PC-3 (cell line): ENCODE measurements around the gene ITLN1. TPM values are rescaled to one million over a fixed set of nuclear protein-coding genes. Genes with fewer than 3 reads are reported as not detected.

Source experiments
- ATAC-seq: fragments of 200-7000 bp; cut with Tn5 transposase; 2 replicates; pipeline ENCODE4 v1.9.1; 2020; ENCODE audit warnings: mild to moderate bottlenecking, moderate library complexity
- BruUV-seq: library from RNA; stranded (reverse); fragments of 400-500 nt; replicated peaks from 2 replicates; lab custom pipeline; 2021; lab: Mats Ljungman, UMichigan
- CTCF ChIA-PET: fragments of 300-600 bp; sonication (Branson Sonifier 250); formaldehyde crosslinking; loops from one replicate; lab custom pipeline; 2022; ENCODE audit warnings: antibody characterized with exemption; lab: Charles Lee
- POLR2A ChIA-PET: fragments of 300-600 bp; sonication (Branson Sonifier 250); formaldehyde crosslinking; loops from one replicate; lab custom pipeline; 2022; ENCODE audit warnings: antibody characterized with exemption; ENCODE audit not compliant: unreplicated experiment; lab: Charles Lee
- DNase-seq: peaks from one replicate; pipeline ENCODE4 v3.0.0-alpha.2; 2015
- H2AFZ ChIP-seq: fragments of 300-600 bp; sonication (generic); 2 replicates; pipeline ENCODE4 v1.6.0; 2016; ENCODE audit warnings: antibody characterized with exemption, low read length
- H3F3A ChIP-seq: fragments of 300-600 bp; sonication (generic); one replicate; pipeline ENCODE4 v1.6.0; 2017; ENCODE audit warnings: antibody characterized with exemption, low read length, control low read depth, mild to moderate bottlenecking; ENCODE audit not compliant: unreplicated experiment
- H3K27ac ChIP-seq: fragments of 300-600 bp; sonication (generic); 2 replicates; pipeline ENCODE4 v1.5.1; 2016; ENCODE audit warnings: mild to moderate bottlenecking, low read length
- H3K27me3 ChIP-seq: fragments of 300-600 bp; sonication (generic); 2 replicates; pipeline ENCODE4 v1.6.1; 2016; ENCODE audit warnings: low read length, mixed read lengths
- H3K36me3 ChIP-seq: fragments of 300-600 bp; sonication (generic); 2 replicates; pipeline ENCODE4 v1.6.1; 2016; ENCODE audit warnings: low read depth, mixed run types, low read length, mixed read lengths
- H3K4me1 ChIP-seq: fragments of 300-600 bp; sonication (generic); 2 replicates; pipeline ENCODE4 v1.5.1; 2016; ENCODE audit warnings: low read length; ENCODE audit not compliant: insufficient read depth
- H3K4me2 ChIP-seq: fragments of 300-600 bp; sonication (generic); 2 replicates; pipeline ENCODE4 v1.6.0; 2016; ENCODE audit warnings: low read length
- H3K4me3 ChIP-seq: fragments of 300-600 bp; sonication (generic); 2 replicates; pipeline ENCODE4 v1.5.1; 2016; ENCODE audit warnings: mild to moderate bottlenecking, low read length, mixed read lengths
- H3K79me2 ChIP-seq: fragments of 300-600 bp; sonication (generic); 2 replicates; pipeline ENCODE4 v1.6.1; 2017; ENCODE audit warnings: low read length, mixed read lengths
- H3K9ac ChIP-seq: fragments of 300-600 bp; sonication (generic); 2 replicates; pipeline ENCODE4 v1.6.0; 2016; ENCODE audit warnings: mild to moderate bottlenecking, low read length
- H3K9me2 ChIP-seq: fragments of 300-600 bp; sonication (generic); replicated peaks from 2 replicates; pipeline ENCODE4 v1.6.1; 2016; ENCODE audit warnings: mixed run types, low read length, mixed read lengths
- H3K9me3 ChIP-seq: fragments of 300-600 bp; sonication (generic); 2 replicates; pipeline ENCODE4 v1.6.1; 2016; ENCODE audit warnings: low read length, mixed read lengths
- H4K20me1 ChIP-seq: fragments of 300-600 bp; sonication (generic); 2 replicates; pipeline ENCODE4 v1.6.1; 2016; ENCODE audit warnings: low read length, mixed read lengths
- CTCF ChIP-seq: fragments of 300-600 bp; sonication (generic); conservative IDR thresholded peaks from 2 replicates; pipeline ENCODE4 v1.5.1; 2017; ENCODE audit warnings: antibody characterized with exemption, low read depth, mild to moderate bottlenecking, low read length
- EZH2 ChIP-seq: fragments of 300-600 bp; sonication (generic); IDR thresholded peaks from one replicate; pipeline ENCODE4 v1.6.1; 2017; ENCODE audit warnings: antibody characterized with exemption, mild to moderate bottlenecking, low read length; ENCODE audit not compliant: unreplicated experiment
- EZH2phosphoT487 ChIP-seq: fragments of 300-600 bp; sonication (generic); IDR thresholded peaks from 2 replicates; pipeline ENCODE4 v1.6.1; 2018; ENCODE audit warnings: mild to moderate bottlenecking, antibody characterized with exemption, low read length, borderline replicate concordance
- intact Hi-C: fragments of 100-400 bp; cut with micrococcal nuclease; formaldehyde crosslinking; loops from 2 replicates; pipeline ENCODE4 v1.9.0; 2023
- total RNA-seq: library from RNA; depleted of rRNA; stranded (reverse); fragments of >200 nt; gene quantifications from 2 replicates; pipeline ENCODE4 v1.2.3, GENCODE V29; 2014

The ITLN1 gene
- total RNA-seq, 1 experiment from 2014 or later, result not detected

DNA sequence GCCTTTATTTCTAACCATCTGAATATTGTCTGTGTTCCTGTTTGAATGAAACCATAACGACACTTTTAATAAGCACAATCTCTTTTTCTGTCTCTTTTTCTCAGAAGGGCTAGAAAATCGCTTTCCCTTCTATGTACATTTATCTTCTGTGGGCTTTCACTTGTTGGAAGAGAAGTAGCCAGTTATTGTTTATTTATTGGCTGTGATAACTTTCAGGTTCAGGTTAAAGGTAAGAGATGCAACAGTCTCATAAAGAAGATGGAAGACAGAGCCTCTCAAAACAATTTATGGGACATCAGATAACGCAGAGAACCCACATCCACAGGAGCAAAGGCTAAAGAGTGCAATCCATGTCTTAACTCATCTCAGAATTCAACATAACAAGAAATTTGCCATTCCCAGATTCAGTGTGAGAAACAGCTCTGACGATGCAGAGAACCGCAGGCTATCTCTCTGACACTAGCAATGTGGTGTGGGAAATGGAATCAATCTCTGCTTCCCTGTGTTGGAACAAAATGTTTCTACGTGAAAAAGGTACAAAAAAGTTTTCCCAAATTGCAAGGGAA lies 18.2 kb downstream of the ITLN1 start:
- ATAC-seq (no peak), DNase-seq (no peak)
- ChIA-PET POLR2A (no interaction called here), CTCF (no interaction called here)
- Histone ChIP-seq H3K4me1 (peaks cover 8% of the 10 kb centered on the region), H4K20me1 (no peaks in the 10 kb centered on the region), H3K27me3 (no peaks in the 10 kb centered on the region), H2AFZ (no peak overlapping the region), H3F3A (no peaks in the 10 kb centered on the region), H3K4me3 (no peak overlapping the region), H3K9me3 (no peaks in the 10 kb centered on the region), H3K9ac (no peak overlapping the region), H3K36me3 (no peaks in the 10 kb centered on the region), H3K9me2 (no peaks in the 10 kb centered on the region), H3K4me2 (no peak overlapping the region), H3K79me2 (no peaks in the 10 kb centered on the region), H3K27ac (no peak overlapping the region)
- TF ChIP-seq CTCF (no peak), EZH2 (no peak), EZH2phosphoT487 (no peak)
- intact Hi-C loops, result no loop called here
- BruUV-seq, result no TSS peak

DNA sequence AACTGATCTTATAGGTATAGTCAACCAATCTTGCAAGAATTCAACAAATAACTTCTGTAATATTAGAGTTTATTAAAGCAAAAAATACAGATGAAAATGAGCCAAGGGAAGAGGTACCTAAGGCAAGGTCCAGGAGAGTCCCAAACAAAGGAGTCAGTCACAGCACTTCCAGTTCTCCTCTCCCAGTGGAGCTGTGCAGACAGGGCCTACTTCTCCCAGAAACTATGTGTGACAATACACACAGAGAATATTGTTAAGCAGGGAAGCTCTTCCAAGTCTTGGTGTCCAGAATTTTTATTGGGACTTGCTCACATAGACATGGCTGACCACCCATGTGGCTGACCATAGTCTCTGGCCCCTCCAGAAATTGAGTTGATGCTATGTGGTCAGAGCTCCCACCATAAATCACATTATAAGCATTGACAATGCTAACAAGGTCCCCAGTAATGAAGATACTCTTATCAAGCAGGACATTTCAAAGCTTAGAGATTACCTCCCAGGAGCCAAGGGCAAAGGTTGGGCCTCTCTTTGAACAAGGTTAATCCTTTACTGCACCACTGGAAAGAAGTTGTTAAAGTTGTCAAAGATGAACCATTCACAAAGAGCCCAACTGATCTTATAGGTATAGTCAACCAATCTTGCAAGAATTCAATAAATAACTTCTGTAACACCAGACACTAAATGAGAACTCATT lies 18.8 kb downstream of the ITLN1 start:
- H3K4me2 ChIP-seq, result no peak overlapping the region
- POLR2A ChIA-PET, result no interaction called here

More for the DNA sequence above, 18.8 kb downstream of the ITLN1 start:
- no TSS peak for BruUV-seq
- intact Hi-C loops, result no loop called here
- H3K4me1 ChIP-seq, result peaks cover 8% of the 10 kb centered on the region
- H3K4me3 ChIP-seq, result no peak overlapping the region
- no peaks in the 10 kb centered on the region for H3K9me3 ChIP-seq
- H3K9ac ChIP-seq, result no peak overlapping the region
- H3K79me2 ChIP-seq, result no peaks in the 10 kb centered on the region
- CTCF ChIA-PET, result no interaction called here
- TF ChIP-seq EZH2, result no peak
- no peak for TF ChIP-seq EZH2phosphoT487
- no peak for TF ChIP-seq CTCF
- H3F3A ChIP-seq, result no peaks in the 10 kb centered on the region
- DNase-seq (no peak), ATAC-seq (no peak)
- no peak overlapping the region for H2AFZ ChIP-seq
- no peaks in the 10 kb centered on the region for H3K27me3 ChIP-seq
- H4K20me1 ChIP-seq, result no peaks in the 10 kb centered on the region
- no peaks in the 10 kb centered on the region for H3K36me3 ChIP-seq
- no peaks in the 10 kb centered on the region for H3K9me2 ChIP-seq
- no peak overlapping the region for H3K27ac ChIP-seq
